Hepatocyte (in vitro differentiated cells): ENCODE results near the gene SMAD1.

Experiments used
- CTCF ChIP-seq: fragments of 200-600 bp; sonication (generic); IDR thresholded peaks from 2 replicates; pipeline ENCODE4 v1.5.1; 2016; ENCODE audit warnings: antibody characterized with exemption, mild to moderate bottlenecking; ENCODE audit not compliant: poor library complexity
- EZH2 ChIP-seq: fragments of 200-600 bp; sonication (generic); IDR thresholded peaks from 2 replicates; pipeline ENCODE4 v1.6.1; 2016; ENCODE audit warnings: antibody characterized with exemption, mild to moderate bottlenecking, borderline replicate concordance
- EZH2phosphoT487 ChIP-seq: fragments of 200-600 bp; sonication (generic); IDR thresholded peaks from one replicate; pipeline ENCODE4 v1.6.1; 2018; ENCODE audit warnings: antibody characterized with exemption, mild to moderate bottlenecking, low read depth, moderate library complexity; ENCODE audit not compliant: unreplicated experiment, severe bottlenecking

- TF ChIP-seq CTCF: no peak
- no peak for TF ChIP-seq EZH2phosphoT487
- no peak for TF ChIP-seq EZH2
These were observed 50.2 kb downstream of the SMAD1 start for GRCh38 chr4:145531859-145532258.
